Activated naive CD8-positive, alpha-beta T cell treated with anti-CD3 and anti-CD28 coated beads for 36 hours (primary cell): ENCODE results near the gene PPP1R13L. TPM values are rescaled to one million over a fixed set of nuclear protein-coding genes. Genes with fewer than 3 reads are reported as not detected.

ENCODE experiments used
- DNase-seq: peaks from one replicate; pipeline ENCODE4 v3.0.0; 2021
- H3K27ac Mint-ChIP-seq: one replicate; pipeline ENCODE4 v1.8.0; 2022; ENCODE audit warnings: mild to moderate bottlenecking, moderate library complexity, mixed read lengths
- H3K27me3 Mint-ChIP-seq: one replicate; pipeline ENCODE4 v1.8.0; 2022; ENCODE audit warnings: mild to moderate bottlenecking, mixed read lengths
- H3K36me3 Mint-ChIP-seq: one replicate; pipeline ENCODE4 v1.8.0; 2021; ENCODE audit warnings: mild to moderate bottlenecking, mixed read lengths
- H3K4me1 Mint-ChIP-seq: one replicate; pipeline ENCODE4 v1.8.0; 2021; ENCODE audit warnings: mixed read lengths
- H3K4me3 Mint-ChIP-seq: one replicate; pipeline ENCODE4 v1.8.0; 2022; ENCODE audit warnings: mild to moderate bottlenecking, moderate library complexity, mixed read lengths
- H3K9me3 Mint-ChIP-seq: one replicate; pipeline ENCODE4 v1.8.0; 2022; ENCODE audit warnings: mixed read lengths
- total RNA-seq, 2 experiments: library from RNA; stranded (reverse); gene quantifications; one replicate each; pipeline ENCODE4 v1.2.3, GENCODE V29; 2021

Gene PPP1R13L
- total RNA-seq, 2 experiments from 2014 or later: 3.6 to 4.7 TPM

DNA sequence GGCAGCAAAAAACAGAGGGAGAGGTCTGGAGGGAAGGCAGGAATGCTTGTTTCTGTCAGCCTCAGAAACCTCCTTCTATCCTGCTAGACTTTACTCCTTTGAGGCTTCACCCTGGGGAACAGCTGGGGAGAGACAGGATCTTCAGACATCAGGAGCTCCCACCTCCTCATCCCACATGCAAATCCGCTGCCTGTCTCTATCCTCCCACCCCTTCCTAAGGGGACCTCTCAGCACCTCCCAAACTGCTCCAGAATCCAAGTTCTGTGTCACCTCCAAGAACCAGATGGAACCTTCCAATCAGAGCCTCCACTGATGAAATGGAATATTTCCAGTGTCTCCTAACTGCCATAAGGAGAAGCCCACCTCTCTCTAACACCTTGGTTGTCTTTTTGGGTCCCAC is 24.8 kb downstream of the PPP1R13L start:
- no peaks in the 10 kb centered on the region for H3K36me3 Mint-ChIP-seq
- H3K9me3 Mint-ChIP-seq: no peaks in the 10 kb centered on the region
- no peak for DNase-seq
- H3K27me3 Mint-ChIP-seq: peaks cover 13% of the 10 kb centered on the region
- no peaks in the 10 kb centered on the region for H3K4me1 Mint-ChIP-seq
- no peak overlapping the region for H3K4me3 Mint-ChIP-seq
- H3K27ac Mint-ChIP-seq: no peak overlapping the region

DNA sequence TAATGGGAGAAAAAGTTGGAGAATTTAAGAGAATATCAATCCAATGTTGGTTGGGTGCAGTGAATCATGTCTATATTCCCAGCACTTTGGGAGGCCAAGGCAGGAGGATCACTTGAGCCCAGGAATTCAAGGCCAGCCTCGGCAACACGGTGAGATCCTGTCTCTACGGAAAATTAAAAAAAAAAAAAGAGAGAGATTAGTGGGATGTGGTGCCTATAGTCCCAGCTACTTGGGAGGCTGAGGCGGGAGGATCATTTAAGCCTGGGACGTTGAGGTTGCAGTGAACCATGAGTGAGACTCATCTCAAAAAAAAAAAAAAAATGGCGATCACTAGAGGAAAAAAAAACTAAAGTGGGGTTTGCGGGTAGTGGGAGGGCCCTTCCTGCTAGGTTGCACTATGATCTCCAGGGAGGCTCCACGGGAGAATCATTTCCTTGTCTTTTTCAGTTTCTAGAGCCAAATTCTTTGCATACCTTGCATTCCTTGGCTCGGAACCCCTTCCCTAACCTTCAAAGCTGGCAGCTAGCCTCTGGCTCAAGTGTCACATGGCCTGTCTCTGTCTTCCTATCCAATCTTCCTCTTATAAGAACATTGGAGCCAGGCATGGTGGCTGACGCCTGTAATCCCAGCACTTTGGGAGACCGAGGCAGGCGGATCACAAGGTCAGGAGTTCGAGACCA is 28.7 kb downstream of the PPP1R13L start:
- Mint-ChIP-seq H3K4me1 (no peaks in the 10 kb centered on the region), H3K27ac (no peak overlapping the region), H3K36me3 (no peaks in the 10 kb centered on the region), H3K27me3 (peaks cover 3% of the 10 kb centered on the region), H3K9me3 (no peaks in the 10 kb centered on the region), H3K4me3 (no peak overlapping the region)
- no peak for DNase-seq

DNA sequence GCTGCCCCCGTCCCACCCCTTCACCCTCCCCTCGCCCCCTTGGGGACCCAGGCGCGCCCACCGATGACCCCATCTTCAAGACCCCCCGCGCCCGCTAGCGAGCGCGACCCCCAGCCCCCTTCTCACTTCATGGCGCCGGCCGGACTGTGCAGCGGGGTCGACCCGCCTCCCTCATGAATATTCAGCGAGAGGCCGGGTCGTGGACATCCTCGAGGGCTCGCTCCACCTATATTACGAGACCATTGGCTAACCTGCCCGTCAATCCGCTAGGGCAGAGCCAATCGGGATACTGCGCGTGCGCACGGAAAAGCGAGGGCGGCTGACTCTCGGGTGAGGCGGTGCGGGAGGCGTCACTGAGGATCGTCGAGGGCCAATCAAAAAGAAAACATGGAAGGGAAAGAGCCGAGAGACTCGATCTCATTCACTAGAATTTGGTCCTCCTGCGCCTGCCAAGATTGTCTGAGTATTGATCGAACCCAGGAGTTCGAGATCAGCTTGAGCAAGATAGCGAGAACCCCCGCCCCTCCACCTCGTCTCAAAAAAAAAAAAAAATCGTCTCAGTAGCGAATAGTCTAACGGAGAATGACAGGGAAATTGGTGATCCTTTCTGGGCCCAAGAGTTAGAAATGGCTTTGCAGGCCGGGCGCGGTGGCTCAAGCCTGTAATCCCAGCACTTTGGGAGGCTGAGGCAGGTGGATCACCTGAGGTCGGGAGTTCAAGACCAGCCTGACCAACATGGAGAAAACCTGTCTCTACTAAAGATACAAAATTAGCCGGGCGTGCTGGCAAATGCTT is 34.3 kb downstream of the PPP1R13L start, which contains the start of gene ERCC2:
TSS of gene ERCC2 (minus strand) at position 164 of the 795 bp plus-strand sequence. CDS start at position 131, 33 bp downstream.
- Mint-ChIP-seq H3K27me3 (no peaks in the 10 kb centered on the region), H3K36me3 (peaks cover 5% of the 10 kb centered on the region), H3K9me3 (no peaks in the 10 kb centered on the region), H3K4me3 (peak within 1 kb of the TSS; percentile 89), H3K27ac (peak within 1 kb of the TSS; percentile 96), H3K4me1 (peaks cover 9% of the 10 kb centered on the region)
- peak; percentile 100 for DNase-seq

DNA sequence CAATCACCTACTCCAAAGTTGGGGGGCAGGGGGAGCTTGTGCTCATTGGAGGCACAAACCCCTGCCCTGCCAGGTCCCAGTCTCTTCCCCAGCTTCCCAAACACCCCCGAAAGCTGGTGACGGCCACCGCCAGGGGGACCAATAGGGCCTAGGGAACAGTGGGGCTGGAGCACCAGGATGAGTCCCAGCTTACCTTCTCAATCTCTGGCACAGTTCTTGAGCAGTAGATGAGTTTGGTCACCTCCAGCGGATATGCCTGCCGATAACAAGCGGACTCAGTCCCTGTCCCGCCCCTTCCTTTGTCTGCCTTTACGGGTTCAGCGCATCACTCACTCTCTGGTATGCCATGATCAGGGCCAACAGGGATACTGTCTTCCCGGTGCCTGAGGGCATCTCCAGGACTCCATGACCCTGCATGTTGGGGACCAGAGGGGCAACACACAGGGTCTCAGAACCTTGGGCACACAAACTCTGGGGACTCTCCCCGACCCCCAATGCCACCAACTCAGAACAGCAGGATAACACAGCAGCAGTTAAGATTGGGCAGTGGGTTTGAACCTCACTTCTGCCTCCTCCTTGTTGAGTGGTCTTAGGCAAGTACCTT is 36.0 kb downstream of the PPP1R13L start:
- H3K27ac Mint-ChIP-seq: no peak overlapping the region
- H3K9me3 Mint-ChIP-seq: no peaks in the 10 kb centered on the region
- peak overlapping the region; percentile 60 for H3K4me3 Mint-ChIP-seq
- H3K27me3 Mint-ChIP-seq: no peaks in the 10 kb centered on the region
- H3K36me3 Mint-ChIP-seq: peaks cover 5% of the 10 kb centered on the region
- DNase-seq: no peak
- H3K4me1 Mint-ChIP-seq: peaks cover 9% of the 10 kb centered on the region

DNA sequence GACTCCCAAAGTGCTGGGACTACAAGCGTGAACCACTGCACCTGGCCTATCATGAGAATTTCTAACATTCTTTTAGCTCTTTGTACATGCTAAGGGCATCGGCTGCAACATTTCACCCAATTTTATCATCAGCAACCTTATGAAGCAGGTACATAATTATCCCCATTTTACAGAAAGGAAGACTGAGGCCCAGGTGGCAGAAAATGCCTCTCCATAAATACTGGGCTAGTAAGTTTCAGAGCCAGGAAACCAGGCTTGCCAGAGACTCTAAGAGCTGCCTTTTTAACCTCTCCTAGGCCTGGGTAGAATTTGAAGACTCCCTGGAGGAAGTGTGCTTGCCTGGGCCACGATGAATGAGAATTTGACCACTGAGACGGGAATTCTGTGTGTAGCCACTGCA is 36.7 kb downstream of the PPP1R13L start:
- Mint-ChIP-seq H3K4me3 (no peak overlapping the region), H3K4me1 (peaks cover 9% of the 10 kb centered on the region), H3K27me3 (no peaks in the 10 kb centered on the region), H3K9me3 (no peaks in the 10 kb centered on the region), H3K36me3 (peaks cover 5% of the 10 kb centered on the region), H3K27ac (no peak overlapping the region)
- no peak for DNase-seq

DNA sequence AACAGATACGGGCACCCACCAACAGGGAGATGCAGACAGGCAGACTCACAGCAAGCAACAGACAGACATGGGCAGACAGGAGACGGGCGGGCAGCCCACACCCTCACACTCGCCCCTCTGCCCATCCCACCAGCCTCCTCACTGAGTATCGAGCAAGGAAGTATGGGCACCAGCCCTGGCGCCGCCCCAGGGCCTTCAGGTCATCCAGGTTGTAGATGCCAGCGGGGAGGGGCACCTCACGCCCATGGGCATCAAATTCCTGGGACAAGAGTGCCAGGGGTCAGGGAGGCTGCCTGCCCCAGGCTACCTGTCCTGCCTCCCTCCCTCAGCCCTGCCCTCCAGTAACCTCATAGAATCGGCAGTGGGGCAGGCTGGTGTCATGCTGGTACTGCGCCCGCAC is 40.2 kb downstream of the PPP1R13L start:
- no peaks in the 10 kb centered on the region for H3K27me3 Mint-ChIP-seq
- no peak for DNase-seq

DNA sequence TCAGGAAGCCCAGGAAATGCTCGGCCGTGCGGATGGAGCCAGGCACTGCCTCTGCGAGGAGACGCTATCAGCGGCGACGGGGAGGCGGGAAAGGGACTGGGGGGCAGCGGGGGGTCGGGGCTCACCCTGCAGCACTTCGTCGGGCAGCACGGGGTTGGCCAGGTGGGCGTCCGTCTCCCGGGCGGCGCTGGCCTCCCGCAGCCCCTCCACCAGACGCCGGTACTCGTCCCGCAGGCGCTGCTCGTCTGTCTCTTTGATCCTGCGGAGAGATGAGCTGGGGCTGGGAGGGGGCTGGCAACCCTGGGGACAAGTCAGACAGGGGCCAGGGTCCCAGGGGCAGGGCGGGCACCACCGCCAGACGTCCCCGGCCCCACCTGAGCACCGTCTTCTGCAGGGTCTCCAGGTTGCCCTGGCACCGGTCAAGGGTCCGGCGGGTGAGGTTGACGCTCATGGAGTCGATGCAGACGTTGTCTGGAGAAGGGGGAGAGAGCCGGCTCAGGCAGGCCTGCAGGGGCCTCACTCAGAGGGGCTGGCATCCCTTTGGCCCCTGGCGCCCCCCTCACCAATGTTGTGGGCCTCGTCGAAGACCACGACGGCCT is 40.9 kb downstream of the PPP1R13L start:
- Mint-ChIP-seq H3K9me3 (no peaks in the 10 kb centered on the region), H3K4me1 (peaks cover 6% of the 10 kb centered on the region), H3K4me3 (no peak overlapping the region), H3K36me3 (peaks cover 5% of the 10 kb centered on the region), H3K27me3 (no peaks in the 10 kb centered on the region), H3K27ac (no peak overlapping the region)
- no peak for DNase-seq

More for the DNA sequence above, 40.2 kb downstream of the PPP1R13L start:
- peaks cover 5% of the 10 kb centered on the region for H3K36me3 Mint-ChIP-seq
- H3K27ac Mint-ChIP-seq: no peak overlapping the region
- H3K4me1 Mint-ChIP-seq: peaks cover 9% of the 10 kb centered on the region
- no peak overlapping the region for H3K4me3 Mint-ChIP-seq
- no peaks in the 10 kb centered on the region for H3K9me3 Mint-ChIP-seq

DNA sequence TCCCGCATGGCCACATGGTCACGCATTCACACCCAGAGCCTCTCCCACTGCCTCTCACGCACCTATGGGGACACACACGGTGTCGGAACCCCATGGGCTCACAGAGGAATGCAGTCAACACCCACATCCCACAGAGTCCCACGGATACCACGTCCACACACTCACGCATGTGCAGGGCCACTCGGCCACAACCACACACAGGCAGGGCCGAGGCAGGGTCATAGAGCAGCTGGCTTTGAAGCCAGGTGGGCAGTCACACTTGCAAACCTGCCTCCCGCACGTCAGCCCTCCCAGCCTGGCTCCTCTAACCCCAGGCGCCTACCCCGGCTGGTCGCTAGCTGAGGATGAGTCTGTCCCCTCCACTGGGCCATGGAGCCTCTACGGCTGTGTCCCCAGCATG is 42.6 kb downstream of the PPP1R13L start:
- H3K27ac Mint-ChIP-seq: no peak overlapping the region
- DNase-seq: no peak
- no peaks in the 10 kb centered on the region for H3K9me3 Mint-ChIP-seq
- H3K4me3 Mint-ChIP-seq: no peak overlapping the region
- H3K36me3 Mint-ChIP-seq: no peaks in the 10 kb centered on the region
- H3K27me3 Mint-ChIP-seq: no peaks in the 10 kb centered on the region
- no peaks in the 10 kb centered on the region for H3K4me1 Mint-ChIP-seq

DNA sequence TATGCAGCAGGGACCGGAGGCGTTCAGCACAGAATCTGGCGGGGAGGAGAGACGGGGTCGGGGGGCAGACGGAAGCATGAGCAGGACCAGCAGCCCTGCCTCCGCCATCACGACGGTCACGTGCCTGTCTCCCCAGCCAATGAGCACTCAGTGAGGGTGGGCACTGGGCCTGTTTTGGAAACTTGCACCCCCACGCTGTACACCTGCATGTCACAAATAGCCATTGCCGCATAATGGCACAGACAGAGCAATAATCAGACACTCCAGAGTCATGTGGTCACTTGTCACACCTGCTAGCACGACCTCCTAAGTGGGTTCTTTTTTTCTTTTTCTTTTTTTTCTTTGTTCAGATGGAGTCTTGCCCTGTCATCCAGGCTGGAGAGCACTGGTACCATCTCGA is 43.3 kb downstream of the PPP1R13L start:
- no peaks in the 10 kb centered on the region for H3K4me1 Mint-ChIP-seq
- H3K36me3 Mint-ChIP-seq: peaks cover 2% of the 10 kb centered on the region
- no peaks in the 10 kb centered on the region for H3K27me3 Mint-ChIP-seq
- H3K9me3 Mint-ChIP-seq: no peaks in the 10 kb centered on the region
- no peak for DNase-seq
- H3K4me3 Mint-ChIP-seq: no peak overlapping the region
- no peak overlapping the region for H3K27ac Mint-ChIP-seq

DNA sequence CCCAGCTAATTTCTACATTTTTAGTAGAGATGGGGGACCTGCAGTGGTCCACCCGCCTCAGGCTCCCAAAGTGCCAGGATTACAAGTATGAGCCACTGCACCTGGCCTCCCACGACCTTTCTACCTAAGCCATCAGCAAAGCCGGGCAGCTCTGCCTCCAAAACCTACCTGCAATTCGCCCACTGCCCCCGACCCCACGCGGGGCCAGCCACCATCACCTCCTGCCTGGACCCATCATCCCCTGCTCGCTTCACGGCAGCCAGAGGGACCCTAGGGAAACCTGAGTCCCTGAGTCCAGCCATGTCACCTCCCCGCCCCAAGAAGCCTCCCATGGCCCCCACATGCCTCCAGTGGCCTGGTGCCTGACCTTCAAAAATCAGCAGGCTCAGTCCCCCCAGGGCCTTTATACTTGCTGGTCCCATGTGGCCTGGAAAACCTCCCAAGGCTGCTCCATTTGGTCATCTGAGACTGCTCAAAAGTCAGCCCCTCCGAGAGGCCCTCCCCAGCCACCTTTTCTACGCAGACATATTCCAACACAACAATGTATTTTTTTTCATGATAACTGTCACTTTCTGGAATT is 46.6 kb downstream of the PPP1R13L start:
- H3K4me3 Mint-ChIP-seq: no peak overlapping the region
- H3K27ac Mint-ChIP-seq: no peak overlapping the region
- no peaks in the 10 kb centered on the region for H3K9me3 Mint-ChIP-seq
- no peak for DNase-seq
- H3K36me3 Mint-ChIP-seq: peaks cover 14% of the 10 kb centered on the region
- no peaks in the 10 kb centered on the region for H3K27me3 Mint-ChIP-seq
- H3K4me1 Mint-ChIP-seq: no peaks in the 10 kb centered on the region

DNA sequence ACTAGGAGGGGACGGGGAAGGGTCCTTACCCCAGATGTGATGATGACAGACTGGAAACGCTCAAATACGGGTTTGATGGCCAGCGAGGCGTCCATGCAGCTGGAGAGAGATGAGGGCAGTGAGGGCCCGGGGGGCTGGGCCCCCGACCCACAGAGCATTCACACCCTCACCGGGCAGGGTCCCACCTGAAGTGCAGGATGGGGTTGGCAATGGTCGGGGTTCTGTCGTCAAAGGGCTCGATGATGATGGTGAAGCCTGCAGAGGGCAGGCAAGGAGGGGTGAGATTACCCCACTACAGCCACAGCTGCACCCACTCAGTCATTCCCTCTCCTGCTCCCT is 47.5 kb downstream of the PPP1R13L start:
- H3K9me3 Mint-ChIP-seq: no peaks in the 10 kb centered on the region
- no peaks in the 10 kb centered on the region for H3K27me3 Mint-ChIP-seq
- no peak overlapping the region for H3K4me3 Mint-ChIP-seq
- no peak overlapping the region for H3K27ac Mint-ChIP-seq
- DNase-seq: no peak
- H3K36me3 Mint-ChIP-seq: peaks cover 14% of the 10 kb centered on the region
- no peaks in the 10 kb centered on the region for H3K4me1 Mint-ChIP-seq

DNA sequence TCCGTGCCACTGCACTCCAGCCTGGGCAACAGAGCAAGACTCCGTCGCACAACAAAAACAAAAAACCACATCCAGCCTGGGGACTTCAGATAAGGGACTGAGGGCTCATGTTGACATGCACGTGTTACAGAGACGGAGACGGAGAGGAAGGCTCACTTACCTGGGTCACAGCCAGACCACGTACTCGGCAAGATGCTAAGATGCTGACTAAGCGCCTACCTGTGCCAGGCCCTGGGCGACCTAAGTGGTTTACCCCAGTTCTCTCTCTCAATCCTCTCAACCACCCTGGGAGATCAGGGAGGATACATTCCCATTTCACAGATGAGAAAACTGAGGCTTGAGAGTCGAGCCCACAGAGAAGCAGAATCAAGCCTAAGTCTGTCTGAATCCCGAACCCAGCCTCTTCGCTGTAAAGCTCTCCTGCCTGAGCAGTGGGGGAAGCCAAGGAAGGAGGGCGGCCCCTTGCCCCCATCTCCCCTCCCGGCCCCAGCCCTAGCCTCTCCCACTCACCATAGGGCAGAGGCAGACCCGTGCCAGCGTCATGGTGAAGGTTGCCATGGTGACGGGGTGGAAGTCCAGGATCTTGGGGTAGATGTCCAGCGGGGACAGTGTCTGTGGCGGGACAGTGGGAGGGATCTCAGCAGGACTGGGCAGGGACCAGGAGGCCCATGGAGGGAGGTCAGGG is 48.0 kb downstream of the PPP1R13L start:
- H3K4me3 Mint-ChIP-seq: no peak overlapping the region
- DNase-seq: no peak
- no peaks in the 10 kb centered on the region for H3K4me1 Mint-ChIP-seq
- no peaks in the 10 kb centered on the region for H3K27me3 Mint-ChIP-seq
- no peak overlapping the region for H3K27ac Mint-ChIP-seq
- no peaks in the 10 kb centered on the region for H3K9me3 Mint-ChIP-seq
- H3K36me3 Mint-ChIP-seq: peaks cover 14% of the 10 kb centered on the region

DNA sequence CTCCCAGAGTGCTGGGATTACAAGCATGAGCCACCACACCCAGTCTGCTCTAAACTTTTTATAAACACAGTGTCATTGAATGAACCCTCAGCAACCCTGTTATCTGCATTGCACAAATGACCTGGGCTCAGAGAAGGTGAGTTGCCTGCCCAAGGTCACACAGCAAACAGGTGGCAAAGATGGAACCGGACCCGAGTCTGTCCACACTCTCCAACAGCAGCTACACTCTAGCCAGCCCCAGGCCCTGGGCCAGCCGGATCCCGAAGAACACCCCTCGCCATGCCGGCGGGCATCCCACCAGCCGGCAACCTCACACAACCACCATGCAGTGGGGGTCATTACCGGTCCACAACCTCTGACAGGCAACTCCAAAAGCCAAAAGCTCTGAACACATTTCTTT is 49.0 kb downstream of the PPP1R13L start:
- H3K36me3 Mint-ChIP-seq: peaks cover 14% of the 10 kb centered on the region
- no peaks in the 10 kb centered on the region for H3K4me1 Mint-ChIP-seq
- no peaks in the 10 kb centered on the region for H3K27me3 Mint-ChIP-seq
- DNase-seq: no peak
- no peak overlapping the region for H3K27ac Mint-ChIP-seq
- H3K4me3 Mint-ChIP-seq: no peak overlapping the region
- no peaks in the 10 kb centered on the region for H3K9me3 Mint-ChIP-seq

DNA sequence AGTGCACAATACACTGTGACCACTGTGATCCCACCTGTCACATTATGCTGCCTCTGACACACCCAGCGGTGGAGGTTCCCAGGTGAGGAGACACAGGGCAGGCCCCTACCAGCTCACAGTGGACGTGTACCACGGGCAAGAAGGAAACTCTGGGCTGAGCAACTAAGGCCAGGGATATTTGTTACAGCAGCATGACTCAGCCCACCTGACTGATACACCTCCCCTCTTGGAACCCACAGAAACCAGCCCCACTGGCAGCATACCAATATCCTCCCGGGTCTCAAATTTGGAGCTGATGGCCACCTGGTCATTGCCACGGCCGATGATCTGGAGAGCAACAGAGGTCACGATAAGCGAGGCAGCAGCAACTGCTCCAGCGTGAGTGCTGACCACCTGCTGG is 49.5 kb downstream of the PPP1R13L start:
- Mint-ChIP-seq H3K27ac (no peak overlapping the region), H3K4me3 (no peak overlapping the region), H3K4me1 (no peaks in the 10 kb centered on the region), H3K27me3 (no peaks in the 10 kb centered on the region), H3K36me3 (peaks cover 15% of the 10 kb centered on the region), H3K9me3 (no peaks in the 10 kb centered on the region)
- DNase-seq: no peak
